Stimulated activated CD8-positive, alpha-beta memory T cell treated with anti-CD3 and anti-CD28 coated beads, Interleukin-4, amount 100 ng/mL, for 24 hours (primary cell): ENCODE results near the gene TTBK1.

Experiments
- DNase-seq: peaks from one replicate; pipeline ENCODE4 v3.0.0-alpha.2; 2020; ENCODE audit warnings: low read depth

Gene TTBK1

GRCh38 chr6:43242908-43243663 is at the start of gene TTBK1:
TSS of gene TTBK1 (plus strand) at chr6:43243481. CDS start at chr6:43246661, 3,180 bp downstream.
- DNase-seq: no peak

DNA sequence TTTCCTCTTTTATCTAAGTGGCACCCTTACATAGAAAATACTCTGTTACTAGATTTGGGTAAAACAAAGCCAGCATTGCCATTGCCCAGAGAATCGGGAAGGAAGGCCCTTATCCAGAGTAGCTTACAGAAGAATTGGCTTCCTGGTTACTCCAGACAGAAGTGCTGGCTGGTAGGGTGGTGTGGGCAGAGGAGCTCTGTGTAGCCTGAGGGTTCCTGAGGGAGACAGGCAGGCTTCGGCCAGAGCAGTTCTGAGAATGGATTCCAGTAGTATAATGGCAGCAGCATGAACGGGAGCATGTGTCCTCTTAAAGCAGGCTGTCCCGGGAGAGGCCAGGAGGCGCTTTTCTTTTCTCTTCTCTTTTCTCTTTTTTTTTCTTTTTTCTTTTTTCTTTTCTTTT is 49.4 kb upstream of the TTBK1 start:
- no peak for DNase-seq

- DNase-seq: no peak
Observed at GRCh38 chr6:43196337-43196736, 46.9 kb upstream of the TTBK1 start.

DNA sequence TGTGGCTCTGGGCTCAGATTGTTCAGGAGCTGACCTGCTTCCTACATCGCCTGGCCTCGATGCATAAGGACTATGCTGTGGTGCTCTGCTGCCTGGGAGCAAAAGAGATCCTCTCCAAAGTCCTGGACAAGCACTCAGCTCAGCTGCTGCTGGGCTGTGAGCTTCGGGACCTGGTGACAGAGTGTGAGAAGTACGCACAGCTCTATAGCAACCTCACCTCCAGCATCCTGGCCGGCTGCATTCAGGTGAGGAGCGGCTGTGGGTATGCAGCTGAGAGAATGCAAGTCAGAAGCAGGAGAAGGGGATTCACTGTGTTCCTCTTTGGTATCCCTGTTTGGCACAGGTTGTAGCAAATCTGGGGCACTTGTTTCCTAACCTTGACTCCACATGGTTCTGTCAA is 43.4 kb upstream of the TTBK1 start:
- DNase-seq: no peak

GRCh38 chr6:43200541-43200940 is 42.7 kb upstream of the TTBK1 start:
- DNase-seq: no peak

DNA sequence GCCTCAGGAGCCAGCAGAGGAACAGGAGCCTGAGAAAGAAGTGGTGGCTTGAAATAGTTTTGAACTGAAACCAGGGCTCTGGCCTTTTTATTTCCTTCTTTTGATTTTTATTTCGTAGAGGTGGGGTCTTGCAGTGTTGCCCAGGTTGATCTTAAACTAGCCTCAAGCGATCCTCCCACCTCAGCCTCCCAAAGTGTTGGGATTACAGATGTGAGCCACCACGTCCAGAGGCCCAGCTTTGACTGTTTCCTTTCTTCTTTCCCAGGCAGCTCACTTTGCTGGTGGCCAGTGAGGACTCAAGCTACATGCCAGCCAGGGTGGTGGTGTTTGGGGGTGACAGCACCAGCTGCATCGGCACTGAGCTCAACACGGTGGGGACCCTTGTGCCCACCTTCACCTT is 40.8 kb upstream of the TTBK1 start:
- no peak for DNase-seq

DNA sequence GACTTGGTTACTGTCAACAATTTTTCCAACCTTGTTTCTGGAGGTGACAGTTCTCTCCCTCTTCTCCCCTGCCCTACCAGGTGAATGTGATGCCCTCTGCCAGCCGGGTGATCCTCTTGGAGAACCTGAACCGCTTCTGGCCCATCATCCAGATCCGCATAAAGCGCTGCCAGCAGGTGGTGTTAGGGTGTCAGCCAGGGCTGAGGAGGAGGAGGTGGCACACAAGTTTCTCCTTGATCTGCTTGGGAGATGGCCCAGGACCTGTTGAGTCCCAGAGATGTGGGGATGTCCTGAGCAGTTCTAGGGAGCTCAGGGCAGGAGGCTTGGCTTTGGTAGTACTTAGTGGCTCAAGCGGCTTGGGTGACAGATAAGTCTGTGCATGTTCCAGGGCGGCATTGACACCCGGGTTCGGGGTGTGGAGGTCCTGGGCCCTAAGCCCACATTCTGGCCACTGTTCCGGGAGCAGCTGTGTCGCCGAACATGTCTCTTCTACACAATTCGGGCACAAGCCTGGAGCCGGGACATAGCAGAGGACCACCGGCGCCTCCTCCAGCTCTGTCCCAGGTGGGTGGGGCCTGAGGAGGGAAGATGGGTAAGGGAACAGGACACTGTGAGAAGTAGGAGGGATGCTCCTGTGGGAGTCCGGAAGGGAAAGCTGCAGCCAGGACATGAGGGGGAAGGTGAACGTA is 40.1 kb upstream of the TTBK1 start:
- no peak for DNase-seq

- DNase-seq: no peak
Observed at GRCh38 chr6:43203718-43204095, 39.6 kb upstream of the TTBK1 start.

DNA sequence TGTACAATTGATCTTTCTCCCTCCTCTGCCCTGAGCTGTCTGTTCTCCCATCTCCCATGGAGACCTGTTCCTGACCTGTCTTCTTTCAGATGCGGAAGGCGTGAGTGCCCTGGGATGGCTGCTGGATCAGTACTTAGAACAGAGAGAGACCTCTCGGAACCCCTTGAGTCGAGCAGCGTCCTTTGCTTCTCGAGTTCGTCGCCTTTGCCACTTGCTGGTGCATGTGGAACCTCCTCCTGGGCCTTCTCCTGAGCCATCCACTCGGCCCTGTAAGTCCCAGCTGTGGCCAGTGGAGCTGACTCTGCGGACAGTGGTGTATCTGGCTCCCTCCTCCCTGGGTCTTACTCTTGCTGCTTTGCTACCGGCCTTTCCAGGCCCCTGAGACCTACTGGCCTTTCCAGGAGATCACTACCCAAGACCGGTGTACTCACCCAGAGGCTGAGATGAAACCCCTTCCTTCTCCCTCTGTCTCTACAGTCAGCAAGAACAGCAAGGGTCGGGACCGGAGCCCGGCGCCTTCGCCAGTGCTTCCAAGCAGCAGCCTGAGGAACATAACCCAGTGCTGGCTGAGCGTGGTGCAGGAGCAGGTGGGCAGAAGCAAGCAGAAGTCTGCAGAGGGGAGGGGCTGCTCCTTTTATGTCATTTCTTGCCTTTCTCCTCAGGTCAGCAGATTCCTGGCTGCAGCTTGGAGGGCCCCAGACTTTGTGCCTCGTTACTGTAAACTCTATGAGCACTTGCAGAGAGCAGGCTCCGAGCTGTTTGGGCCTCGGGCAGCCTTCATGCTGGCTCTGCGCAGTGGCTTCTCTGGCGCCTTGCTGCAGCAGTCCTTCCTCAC is 38.8 kb upstream of the TTBK1 start:
- no peak for DNase-seq

DNA sequence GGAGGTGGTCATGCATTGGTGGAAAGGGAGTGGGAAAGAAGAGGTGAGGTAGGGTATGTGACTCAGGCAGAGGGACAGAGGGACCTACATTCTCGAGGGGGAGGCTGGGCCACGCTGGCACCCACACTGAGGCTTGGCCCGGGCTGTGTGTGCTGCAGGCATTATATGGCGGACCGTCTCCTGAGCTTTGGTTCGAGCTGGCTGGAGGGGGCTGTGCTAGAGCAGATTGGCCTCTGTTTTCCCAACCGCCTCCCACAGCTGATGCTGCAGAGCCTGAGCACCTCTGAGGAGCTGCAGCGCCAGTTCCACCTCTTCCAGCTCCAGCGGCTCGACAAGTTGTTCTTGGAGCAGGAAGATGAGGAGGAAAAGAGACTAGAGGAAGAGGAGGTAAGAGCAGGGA is 37.4 kb upstream of the TTBK1 start:
- no peak for DNase-seq

DNA sequence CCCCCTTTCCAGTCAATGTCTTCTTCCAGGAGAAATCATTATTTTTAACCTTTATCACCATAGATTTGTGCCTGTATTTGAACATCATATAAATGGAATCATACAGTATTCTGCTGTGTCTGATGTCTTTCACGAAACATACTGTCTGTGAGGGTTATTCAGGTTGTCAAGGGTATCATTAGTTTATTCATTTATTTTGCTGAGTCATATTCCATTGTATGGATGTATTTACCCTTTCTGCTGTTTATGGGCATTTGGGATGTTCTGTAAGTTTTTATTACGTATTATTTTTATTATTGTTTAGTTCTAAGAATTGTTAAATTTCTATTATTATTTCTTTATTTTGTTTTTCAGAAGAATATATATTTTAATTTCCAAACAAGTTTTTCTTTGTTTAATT is 36.0 kb upstream of the TTBK1 start:
- no peak for DNase-seq

DNA sequence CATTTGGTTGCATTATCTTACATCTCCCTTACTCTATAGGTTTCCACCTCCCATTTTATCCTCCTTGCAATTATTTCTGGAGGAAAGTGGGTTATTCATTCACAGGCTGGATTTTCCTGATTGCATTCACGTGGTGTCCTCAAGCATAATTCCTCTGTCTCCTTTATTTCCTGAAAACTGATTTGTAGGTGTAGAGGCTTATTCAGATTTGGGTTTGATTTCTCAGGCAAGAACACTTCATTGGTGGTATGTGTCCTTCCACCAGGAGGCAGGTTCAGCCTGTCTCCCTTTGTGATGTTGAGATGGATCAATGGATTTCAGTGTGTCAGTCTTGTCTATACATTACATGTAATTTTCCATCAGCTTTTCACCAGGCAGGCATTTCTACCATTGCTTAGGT is 31.3 kb upstream of the TTBK1 start:
- no peak for DNase-seq

GRCh38 chr6:43213431-43213830 is 29.9 kb upstream of the TTBK1 start:
- no peak for DNase-seq

DNA sequence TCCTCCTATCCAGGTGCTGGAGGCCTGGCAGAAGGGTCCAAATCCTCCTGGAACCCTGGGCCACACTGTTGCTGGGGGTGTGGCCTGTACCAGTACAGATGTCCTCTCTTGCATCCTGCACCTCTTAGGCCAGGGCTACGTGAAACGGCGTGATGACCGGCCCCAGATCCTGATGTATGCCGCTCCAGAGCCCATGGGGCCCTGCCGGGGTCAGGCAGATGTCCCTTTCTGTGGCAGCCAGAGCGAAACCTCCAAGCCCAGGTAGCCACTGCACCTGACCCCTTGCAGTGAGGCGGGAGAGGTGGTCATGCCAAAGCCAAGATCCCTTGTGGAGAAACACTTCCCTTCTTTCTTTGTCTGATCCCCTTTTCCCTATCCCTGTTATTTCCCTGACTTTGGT is 28.2 kb upstream of the TTBK1 start:
- DNase-seq: no peak

DNA sequence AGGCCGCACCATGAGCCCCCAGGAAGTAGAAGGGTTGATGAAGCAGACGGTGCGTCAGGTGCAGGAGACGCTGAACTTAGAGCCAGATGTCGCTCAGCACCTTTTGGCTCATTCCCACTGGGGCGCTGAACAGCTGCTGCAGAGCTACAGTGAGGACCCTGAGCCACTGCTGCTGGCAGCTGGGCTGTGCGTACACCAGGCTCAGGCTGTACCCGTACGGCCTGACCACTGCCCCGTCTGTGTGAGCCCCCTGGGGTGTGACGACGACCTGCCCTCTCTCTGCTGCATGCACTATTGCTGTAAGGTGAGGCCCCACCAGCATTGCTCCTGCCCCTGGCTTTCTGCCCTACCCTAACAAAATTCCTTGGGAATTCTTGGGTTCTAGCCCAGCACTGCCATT is 27.1 kb upstream of the TTBK1 start:
- DNase-seq: no peak

GRCh38 chr6:43217351-43217750 is 25.9 kb upstream of the TTBK1 start:
- no peak for DNase-seq

GRCh38 chr6:43219119-43219518 is 24.2 kb upstream of the TTBK1 start:
- DNase-seq: no peak

DNA sequence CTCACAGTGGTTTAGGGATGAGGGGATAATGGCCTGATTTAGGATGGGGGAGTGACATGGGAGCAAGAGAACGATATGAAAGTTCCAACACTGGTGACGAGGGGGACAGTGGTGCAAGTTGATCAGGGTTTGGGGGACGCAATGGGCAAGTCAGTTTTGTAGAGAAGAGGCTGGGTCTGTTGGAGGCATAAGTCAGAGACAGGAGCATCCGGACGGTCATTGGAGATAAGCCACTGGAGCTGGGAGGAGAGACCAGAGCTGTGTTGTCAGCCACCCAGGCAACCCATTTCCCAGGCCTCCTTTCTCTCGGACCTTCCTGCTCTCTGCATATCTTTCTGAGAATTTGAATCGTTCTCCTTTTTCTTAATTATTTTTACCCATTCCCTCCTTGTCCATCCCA is 23.5 kb upstream of the TTBK1 start:
- no peak for DNase-seq

GRCh38 chr6:43220439-43220951 is 22.8 kb upstream of the TTBK1 start:
- DNase-seq: no peak

DNA sequence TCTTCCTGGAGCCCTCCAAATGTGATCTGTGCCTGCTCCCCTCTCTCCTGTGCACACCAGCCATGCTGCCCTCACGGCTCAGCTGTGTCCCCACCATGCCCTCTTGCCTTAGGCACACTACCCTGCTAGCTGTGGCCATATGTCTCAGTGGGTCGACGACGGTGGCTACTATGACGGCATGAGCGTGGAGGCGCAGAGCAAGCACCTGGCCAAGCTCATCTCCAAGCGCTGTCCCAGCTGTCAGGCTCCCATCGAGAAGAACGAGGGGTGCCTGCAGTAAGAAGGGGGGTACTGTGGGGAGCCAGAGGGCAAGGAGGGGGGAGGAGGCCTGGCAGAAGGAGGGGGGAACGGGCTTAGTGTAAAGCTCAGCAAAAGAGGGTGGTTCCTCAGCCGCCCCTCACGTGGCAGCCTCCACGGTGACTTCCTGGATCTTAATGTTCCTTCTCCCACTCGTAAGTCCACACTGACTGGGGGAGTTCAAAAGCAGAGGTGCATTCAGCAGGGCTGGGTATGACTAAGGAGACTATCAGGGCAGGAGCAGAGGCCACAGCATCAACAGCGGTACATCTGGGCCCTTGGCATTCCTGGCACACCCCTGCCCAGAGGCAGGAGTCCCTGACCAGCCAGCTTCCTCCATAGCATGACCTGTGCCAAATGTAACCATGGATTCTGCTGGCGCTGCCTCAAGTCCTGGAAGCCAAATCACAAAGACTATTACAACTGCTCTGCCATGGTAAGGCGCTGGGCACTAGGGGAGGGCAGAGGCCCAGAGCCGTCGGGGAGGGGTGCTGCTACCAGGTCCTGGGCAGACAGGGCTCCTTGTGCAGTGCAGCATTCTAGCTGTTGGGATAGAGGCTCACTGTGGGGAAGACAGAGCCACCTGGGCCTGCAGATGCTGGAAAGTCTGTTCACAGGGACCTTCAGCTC is 22.0 kb upstream of the TTBK1 start:
- DNase-seq: no peak

DNA sequence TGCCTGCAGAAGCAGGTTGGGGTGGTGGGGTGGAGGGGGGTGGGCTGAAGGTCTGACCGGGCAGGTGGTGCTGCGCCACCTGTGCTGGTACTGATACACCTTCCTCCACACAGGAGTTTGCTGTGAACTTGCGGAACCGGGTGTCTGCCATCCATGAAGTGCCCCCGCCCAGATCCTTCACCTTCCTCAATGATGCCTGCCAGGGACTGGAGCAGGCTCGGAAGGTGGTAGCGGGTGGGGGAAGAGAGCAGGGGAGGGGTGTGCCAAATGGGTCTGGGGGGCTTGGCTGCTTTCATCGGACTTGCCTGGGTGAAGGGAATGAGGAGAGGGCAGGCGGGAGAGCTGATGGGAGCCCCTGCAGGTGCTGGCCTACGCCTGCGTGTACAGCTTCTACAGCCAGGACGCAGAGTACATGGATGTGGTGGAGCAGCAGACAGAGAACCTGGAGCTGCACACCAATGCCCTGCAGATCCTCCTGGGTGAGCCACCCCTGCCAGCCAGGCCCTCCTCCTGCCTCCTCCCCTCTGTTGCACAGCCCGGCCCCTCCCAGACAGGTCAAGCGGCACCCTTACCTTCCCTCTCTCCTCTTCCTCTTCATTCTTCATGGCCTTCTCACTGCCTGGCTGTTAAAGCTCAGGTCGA is 20.7 kb upstream of the TTBK1 start:
- no peak for DNase-seq
